HepG2 (cell line): Measurements from ENCODE around the gene SNCA. TPM values are rescaled to one million over a fixed set of nuclear protein-coding genes. Genes with fewer than 3 reads are reported as not detected.

Experiments used
- ATAC-seq: fragments of 200-7000 bp; cut with Tn5 transposase; 3 replicates; pipeline ENCODE4 v1.9.1; 2020; ENCODE audit warnings: mild to moderate bottlenecking, moderate library complexity
- BruUV-seq: library from RNA; stranded (reverse); fragments of 400-500 nt; replicated peaks from 2 replicates; lab custom pipeline; 2021; lab: Mats Ljungman, UMichigan
- CTCF ChIA-PET: fragments of 300-600 bp; formaldehyde crosslinking; extraction: SDS; loops from one replicate; lab custom pipeline; 2021; ENCODE audit warnings: low total read pairs, inconsistent platforms, low intra/inter-chr PET ratio; lab: Yijun Ruan, JAX
- POLR2A ChIA-PET: fragments of 350-600 bp; sonication (Branson Sonifier 250); formaldehyde crosslinking; loops from one replicate; lab custom pipeline; 2020; ENCODE audit warnings: antibody characterized with exemption, inconsistent platforms; lab: Yijun Ruan, JAX
- DNase-seq: peaks from one replicate; pipeline ENCODE4 v3.0.0-alpha.2; 2015; ENCODE audit warnings: low spot score
- FAIRE-seq: peaks from 3 replicates; lab custom pipeline; 2011; peaks lifted over from hg19 to GRCh38; lab: Jason Lieb, UNC
- H2AFZ ChIP-seq: one replicate; pipeline ENCODE4 v1.6.1; 2011; ENCODE audit warnings: low read length, inconsistent platforms
- H3K27ac ChIP-seq: fragments of 300-600 bp; 3 replicates; pipeline ENCODE4 v1.8.0; 2011; ENCODE audit warnings: mixed run types, mild to moderate bottlenecking, mixed read lengths, low read length, inconsistent platforms; ENCODE audit not compliant: insufficient read depth; ENCODE audit errors: extremely low read length
- H3K27me3 ChIP-seq, 2 experiments: fragments of 200-600 bp in 1 of 2; 2 replicates in 1 of 2; 3 replicates in 1 of 2; pipeline versions ENCODE4 v1.6.0 to v1.8.0; 2011; ENCODE audit warnings: low read length in 2 of 2, mild to moderate bottlenecking in 2 of 2, moderate library complexity in 2 of 2, inconsistent platforms in 1 of 2; ENCODE audit not compliant: insufficient read depth in 2 of 2, control insufficient read depth in 1 of 2
- H3K36me3 ChIP-seq, 2 experiments: fragments of 200-600 bp in 1 of 2; replicated peaks in 1 of 2; 2 replicates in 1 of 2; 3 replicates in 1 of 2; pipeline versions ENCODE4 v1.5.1 to v1.8.0; 2011; ENCODE audit warnings: low read length in 2 of 2, inconsistent platforms in 1 of 2; ENCODE audit not compliant: insufficient read depth in 2 of 2, control insufficient read depth in 1 of 2
- H3K4me1 ChIP-seq: 2 replicates; pipeline ENCODE4 v1.5.1; 2012; ENCODE audit warnings: low read length, inconsistent platforms; ENCODE audit not compliant: insufficient read depth
- H3K4me2 ChIP-seq: 2 replicates; pipeline ENCODE4 v1.6.0; 2011; ENCODE audit warnings: low read depth, low read length, inconsistent platforms
- H3K4me3 ChIP-seq, 3 experiments: fragments of 200-600 bp in 1 of 3; sonication (generic), shearing (Covaris generic) in 1 of 3; replicated peaks in 1 of 3; 2 replicates each; pipeline ENCODE4 v1.5.1; 2011 to 2016; ENCODE audit warnings: low read length in 3 of 3, inconsistent platforms in 2 of 3, low read depth in 2 of 3, mild to moderate bottlenecking in 2 of 3, control low read depth in 1 of 3, mixed read lengths in 1 of 3; ENCODE audit not compliant: insufficient read depth in 1 of 3
- H3K79me2 ChIP-seq: one replicate; pipeline ENCODE4 v1.6.1; 2011; ENCODE audit warnings: low read length, inconsistent platforms; ENCODE audit not compliant: insufficient read depth
- H3K9ac ChIP-seq: 2 replicates; pipeline ENCODE4 v1.6.0; 2011; ENCODE audit warnings: mild to moderate bottlenecking, low read depth, low read length, inconsistent platforms; ENCODE audit not compliant: insufficient read depth
- H3K9me3 ChIP-seq: 2 replicates; pipeline ENCODE4 v1.5.1; 2012; ENCODE audit warnings: mild to moderate bottlenecking, low read length
- H4K20me1 ChIP-seq: 2 replicates; pipeline ENCODE4 v1.6.0; 2011; ENCODE audit warnings: inconsistent platforms, mild to moderate bottlenecking, low read length, moderate library complexity; ENCODE audit not compliant: insufficient read depth
- CAMTA2 ChIP-seq: sonication (generic); formaldehyde crosslinking; IDR thresholded peaks from 2 replicates; pipeline ENCODE4 v1.4.0; 2020; ENCODE audit warnings: mild to moderate bottlenecking, missing genetic modification reagents, borderline replicate concordance
- FOXK1 ChIP-seq: sonication (generic); formaldehyde crosslinking; IDR thresholded peaks from 2 replicates; pipeline ENCODE4 v1.4.0; 2020; ENCODE audit warnings: low read depth, missing genetic modification reagents, borderline replicate concordance
- KDM5A ChIP-seq: fragments of 200-600 bp; sonication (generic); IDR thresholded peaks from 2 replicates; pipeline ENCODE4 v1.7.0; 2018; ENCODE audit warnings: antibody characterized with exemption, mild to moderate bottlenecking, low read length, borderline replicate concordance
- LCORL ChIP-seq, 2 experiments: fragments of 450-650 bp in 1 of 2; sonication (generic) in 1 of 2; formaldehyde crosslinking in 1 of 2; IDR thresholded peaks; 2 replicates each; pipeline versions ENCODE4 v1.5.0 to v1.6.1; 2017 to 2020; ENCODE audit warnings: antibody characterized with exemption in 1 of 2, missing genetic modification reagents in 1 of 2
- SSRP1 ChIP-seq: IDR thresholded peaks from 2 replicates; pipeline ENCODE4 v1.6.1; 2016; ENCODE audit warnings: control low read depth
- TAF15 ChIP-seq: fragments of 200-400 bp; formaldehyde crosslinking; IDR thresholded peaks from one replicate; pipeline ENCODE4 v1.6.1; 2018; ENCODE audit warnings: mild to moderate bottlenecking, low read depth, low read length; ENCODE audit not compliant: poor library complexity, severe bottlenecking
- TFDP1 ChIP-seq: IDR thresholded peaks from 2 replicates; pipeline ENCODE4 v1.6.1; 2016; ENCODE audit warnings: missing compliant biosample characterization, missing genetic modification reagents, borderline replicate concordance
- ZNF281 ChIP-seq: sonication (generic); formaldehyde crosslinking; IDR thresholded peaks from 2 replicates; pipeline ENCODE4 v1.4.0; 2020; ENCODE audit warnings: missing genetic modification reagents, borderline replicate concordance
- ZNF607 ChIP-seq: sonication (generic); formaldehyde crosslinking; IDR thresholded peaks from 2 replicates; pipeline ENCODE4 v1.5.1; 2020; ENCODE audit warnings: missing genetic modification reagents, mild to moderate bottlenecking, borderline replicate concordance
- ZNF652 ChIP-seq: IDR thresholded peaks from 2 replicates; pipeline ENCODE4 v1.6.1; 2016; ENCODE audit warnings: low read depth, borderline replicate concordance
- ZNF883 ChIP-seq: sonication (generic); formaldehyde crosslinking; IDR thresholded peaks from 2 replicates; pipeline ENCODE4 v1.5.1; 2020; ENCODE audit warnings: mild to moderate bottlenecking, missing genetic modification reagents; ENCODE audit errors: not compliant biosample characterization
- WGBS: methylation state at CpG from one replicate; pipeline ENCODE4 v1.1.6; 2017; ENCODE audit warnings: low lambda C conversion rate; 5-methylcytosine and 5-hydroxymethylcytosine counted together
- in situ Hi-C: cut with HindIII; loops from 2 replicates; pipeline ENCODE4 v1.10.0; 2017; ENCODE audit warnings: low pct_unique_long_range_greater_than_20kb; ENCODE audit not compliant: extremely low pct_ligation_motif_present
- intact Hi-C: fragments of 100-400 bp; cut with micrococcal nuclease; formaldehyde crosslinking; loops from one replicate; pipeline ENCODE4 v1.10.0; 2022; ENCODE audit not compliant: unreplicated experiment
- polyA plus RNA-seq, 8 experiments: library from polyadenylated mRNA; depleted of rRNA in 3 of 8; stranded (reverse) in 7 of 8; unstranded in 1 of 8; fragments of >200 nt; fragmentation: Illumina TruSeq in 4 of 8; extraction: Trizol in 4 of 8; gene quantifications; 2 replicates each; pipeline versions ENCODE4 v1.2.1 to v1.2.3, GENCODE V29; 2011 to 2016; ENCODE audit warnings: low read depth in 4 of 8, missing spikeins in 1 of 8, mixed read lengths in 1 of 8; ENCODE audit not compliant: insufficient read depth in 1 of 8
- total RNA-seq, 5 experiments: library from RNA; depleted of rRNA; stranded (reverse); fragments of >200 nt; fragmentation: Illumina TruSeq; extraction: Trizol; gene quantifications; 2 replicates each; pipeline ENCODE4 v1.2.3, GENCODE V29; 2016; ENCODE audit warnings: low read depth in 1 of 5
- TF ChIP-seq, protein P1 (sequence below): sonication (generic); formaldehyde crosslinking; IDR thresholded peaks from 2 replicates; pipeline ENCODE4 v1.4.0; 2020; ENCODE audit warnings: missing genetic modification reagents, borderline replicate concordance

Gene SNCA
- total and polyA plus RNA-seq, 2 of the 13 experiments (the other 11 are each of a cell fraction or from before 2014, with no cell fraction given), result not detected

DNA sequence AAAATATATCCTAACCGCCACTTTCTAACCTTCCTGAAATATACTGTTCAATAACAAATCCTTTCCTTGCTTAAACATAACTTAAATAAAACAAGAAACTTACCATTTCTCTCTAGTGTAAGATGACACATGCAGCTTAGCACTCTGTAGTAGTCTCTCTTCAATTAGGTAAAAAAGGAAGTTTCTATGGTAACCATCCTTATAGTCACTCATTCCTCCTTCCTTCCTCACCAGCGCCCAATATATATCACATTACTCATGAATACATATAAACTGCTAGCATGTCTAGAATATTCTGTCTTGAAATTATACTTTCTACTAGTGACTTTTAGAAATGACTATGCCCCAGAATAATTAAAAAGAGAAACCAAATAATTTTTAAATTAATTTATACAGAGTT lies 112.2 kb downstream of the SNCA start:
- no peak overlapping the region for H3K9ac ChIP-seq
- ChIA-PET CTCF (no interaction called here), POLR2A (no interaction called here)
- H3K4me1 ChIP-seq, result no peaks in the 10 kb centered on the region
- DNase-seq, result no peak
- no peak overlapping the region for H2AFZ ChIP-seq
- WGBS, result 56% methylated on average over 2 of the region's 2 CpGs
- intact Hi-C loops (no loop called here), in situ Hi-C loops (no loop called here)
- no peaks in the 10 kb centered on the region for H3K27me3 ChIP-seq
- H3K27ac ChIP-seq, result no peak overlapping the region
- H3K4me3 ChIP-seq, result no peak overlapping the region
- H3K36me3 ChIP-seq, result no peaks in the 10 kb centered on the region
- no peak for FAIRE-seq
- no peaks in the 10 kb centered on the region for H4K20me1 ChIP-seq
- H3K4me2 ChIP-seq, result no peak overlapping the region
- H3K79me2 ChIP-seq, result no peaks in the 10 kb centered on the region
- no peak for ATAC-seq
- no peaks in the 10 kb centered on the region for H3K9me3 ChIP-seq
- no TSS peak for BruUV-seq
- TF ChIP-seq ZNF607 (CRISPR knock-in tag), result no peak
- TF ChIP-seq, protein P1, sequence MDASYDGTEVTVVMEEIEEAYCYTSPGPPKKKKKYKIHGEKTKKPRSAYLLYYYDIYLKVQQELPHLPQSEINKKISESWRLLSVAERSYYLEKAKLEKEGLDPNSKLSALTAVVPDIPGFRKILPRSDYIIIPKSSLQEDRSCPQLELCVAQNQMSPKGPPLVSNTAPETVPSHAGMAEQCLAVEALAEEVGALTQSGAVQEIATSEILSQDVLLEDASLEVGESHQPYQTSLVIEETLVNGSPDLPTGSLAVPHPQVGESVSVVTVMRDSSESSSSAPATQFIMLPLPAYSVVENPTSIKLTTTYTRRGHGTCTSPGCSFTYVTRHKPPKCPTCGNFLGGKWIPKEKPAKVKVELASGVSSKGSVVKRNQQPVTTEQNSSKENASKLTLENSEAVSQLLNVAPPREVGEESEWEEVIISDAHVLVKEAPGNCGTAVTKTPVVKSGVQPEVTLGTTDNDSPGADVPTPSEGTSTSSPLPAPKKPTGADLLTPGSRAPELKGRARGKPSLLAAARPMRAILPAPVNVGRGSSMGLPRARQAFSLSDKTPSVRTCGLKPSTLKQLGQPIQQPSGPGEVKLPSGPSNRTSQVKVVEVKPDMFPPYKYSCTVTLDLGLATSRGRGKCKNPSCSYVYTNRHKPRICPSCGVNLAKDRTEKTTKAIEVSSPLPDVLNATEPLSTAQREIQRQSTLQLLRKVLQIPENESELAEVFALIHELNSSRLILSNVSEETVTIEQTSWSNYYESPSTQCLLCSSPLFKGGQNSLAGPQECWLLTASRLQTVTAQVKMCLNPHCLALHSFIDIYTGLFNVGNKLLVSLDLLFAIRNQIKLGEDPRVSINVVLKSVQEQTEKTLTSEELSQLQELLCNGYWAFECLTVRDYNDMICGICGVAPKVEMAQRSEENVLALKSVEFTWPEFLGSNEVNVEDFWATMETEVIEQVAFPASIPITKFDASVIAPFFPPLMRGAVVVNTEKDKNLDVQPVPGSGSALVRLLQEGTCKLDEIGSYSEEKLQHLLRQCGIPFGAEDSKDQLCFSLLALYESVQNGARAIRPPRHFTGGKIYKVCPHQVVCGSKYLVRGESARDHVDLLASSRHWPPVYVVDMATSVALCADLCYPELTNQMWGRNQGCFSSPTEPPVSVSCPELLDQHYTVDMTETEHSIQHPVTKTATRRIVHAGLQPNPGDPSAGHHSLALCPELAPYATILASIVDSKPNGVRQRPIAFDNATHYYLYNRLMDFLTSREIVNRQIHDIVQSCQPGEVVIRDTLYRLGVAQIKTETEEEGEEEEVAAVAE (CRISPR knock-in tag), result no peak
- TF ChIP-seq SSRP1, result no peak
- TF ChIP-seq CAMTA2, result no peak
- TF ChIP-seq FOXK1 (CRISPR knock-in tag), result no peak
- TF ChIP-seq ZNF883 (CRISPR knock-in tag), result no peak
- no peak for TF ChIP-seq TAF15
- TF ChIP-seq LCORL (IDR thresholded peaks at IDR 0.05), result no peak
- TF ChIP-seq LCORL (CRISPR knock-in tag; IDR thresholded peaks at IDR 0.05), result no peak
- no peak for TF ChIP-seq KDM5A
- TF ChIP-seq ZNF281 (CRISPR knock-in tag), result no peak
- TF ChIP-seq TFDP1 (CRISPR knock-in tag), result no peak
- no peak for TF ChIP-seq ZNF652
